ENCODE results near the gene KIF1B. TPM values are rescaled to one million over a fixed set of nuclear protein-coding genes. Genes with fewer than 3 reads are reported as not detected.

Gene KIF1B, protein sequence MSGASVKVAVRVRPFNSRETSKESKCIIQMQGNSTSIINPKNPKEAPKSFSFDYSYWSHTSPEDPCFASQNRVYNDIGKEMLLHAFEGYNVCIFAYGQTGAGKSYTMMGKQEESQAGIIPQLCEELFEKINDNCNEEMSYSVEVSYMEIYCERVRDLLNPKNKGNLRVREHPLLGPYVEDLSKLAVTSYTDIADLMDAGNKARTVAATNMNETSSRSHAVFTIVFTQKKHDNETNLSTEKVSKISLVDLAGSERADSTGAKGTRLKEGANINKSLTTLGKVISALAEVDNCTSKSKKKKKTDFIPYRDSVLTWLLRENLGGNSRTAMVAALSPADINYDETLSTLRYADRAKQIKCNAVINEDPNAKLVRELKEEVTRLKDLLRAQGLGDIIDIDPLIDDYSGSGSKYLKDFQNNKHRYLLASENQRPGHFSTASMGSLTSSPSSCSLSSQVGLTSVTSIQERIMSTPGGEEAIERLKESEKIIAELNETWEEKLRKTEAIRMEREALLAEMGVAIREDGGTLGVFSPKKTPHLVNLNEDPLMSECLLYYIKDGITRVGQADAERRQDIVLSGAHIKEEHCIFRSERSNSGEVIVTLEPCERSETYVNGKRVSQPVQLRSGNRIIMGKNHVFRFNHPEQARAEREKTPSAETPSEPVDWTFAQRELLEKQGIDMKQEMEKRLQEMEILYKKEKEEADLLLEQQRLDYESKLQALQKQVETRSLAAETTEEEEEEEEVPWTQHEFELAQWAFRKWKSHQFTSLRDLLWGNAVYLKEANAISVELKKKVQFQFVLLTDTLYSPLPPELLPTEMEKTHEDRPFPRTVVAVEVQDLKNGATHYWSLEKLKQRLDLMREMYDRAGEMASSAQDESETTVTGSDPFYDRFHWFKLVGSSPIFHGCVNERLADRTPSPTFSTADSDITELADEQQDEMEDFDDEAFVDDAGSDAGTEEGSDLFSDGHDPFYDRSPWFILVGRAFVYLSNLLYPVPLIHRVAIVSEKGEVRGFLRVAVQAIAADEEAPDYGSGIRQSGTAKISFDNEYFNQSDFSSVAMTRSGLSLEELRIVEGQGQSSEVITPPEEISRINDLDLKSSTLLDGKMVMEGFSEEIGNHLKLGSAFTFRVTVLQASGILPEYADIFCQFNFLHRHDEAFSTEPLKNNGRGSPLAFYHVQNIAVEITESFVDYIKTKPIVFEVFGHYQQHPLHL (N-terminal part only)
- total RNA-seq: 113 and 116 TPM in 2 replicates
- long read RNA-seq, partial matches to known transcripts: 20 of 52 reads
- long read RNA-seq, other reads (novel, unspliced or antisense): 32 of 52 reads

DNA sequence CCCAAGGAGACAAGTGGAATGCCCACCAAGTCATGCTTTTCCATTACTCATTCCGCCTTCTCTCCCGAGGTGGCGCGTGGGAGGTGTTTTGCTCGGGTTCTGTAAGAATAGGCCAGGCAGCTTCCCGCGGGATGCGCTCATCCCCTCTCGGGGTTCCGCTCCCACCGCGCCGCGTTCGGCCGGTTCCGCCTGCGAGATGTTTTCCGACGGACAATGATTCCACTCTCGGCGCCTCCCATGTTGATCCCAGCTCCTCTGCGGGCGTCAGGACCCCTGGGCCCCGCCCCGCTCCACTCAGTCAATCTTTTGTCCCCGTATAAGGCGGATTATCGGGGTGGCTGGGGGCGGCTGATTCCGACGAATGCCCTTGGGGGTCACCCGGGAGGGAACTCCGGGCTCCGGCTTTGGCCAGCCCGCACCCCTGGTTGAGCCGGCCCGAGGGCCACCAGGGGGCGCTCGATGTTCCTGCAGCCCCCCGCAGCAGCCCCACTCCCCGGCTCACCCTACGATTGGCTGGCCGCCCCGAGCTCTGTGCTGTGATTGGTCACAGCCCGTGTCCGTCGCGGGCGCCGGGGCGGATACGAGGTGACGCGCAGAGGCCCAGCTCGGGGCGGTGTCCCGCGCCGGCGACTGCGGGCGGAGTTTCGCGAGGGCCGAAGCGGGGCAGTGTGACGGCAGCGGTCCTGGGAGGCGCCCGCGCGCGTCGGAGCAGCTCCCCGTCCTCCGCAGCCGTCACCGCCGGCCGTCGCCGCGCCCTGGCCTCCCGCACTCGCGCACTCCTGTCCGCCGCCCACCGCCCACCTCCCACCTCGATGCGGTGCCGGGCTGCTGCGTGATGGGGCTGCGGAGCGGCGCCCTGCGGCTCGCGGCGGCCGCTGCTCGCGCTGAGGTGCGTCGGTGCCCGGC lies at the start of gene KIF1B:
Gene KIF1B, plus strand, starts transcription at position 666 of the 906 bp plus-strand sequence. CDS start 21,759 bp downstream, outside the sequence.
- Mint-ChIP-seq H3K27ac (ENCODE audit: unreplicated experiment) (peak within 1 kb of the TSS; percentile 99), H3K4me3 (peak within 1 kb of the TSS; percentile 97), H3K36me3 (ENCODE audit: low read depth) (no peaks in the 10 kb centered on the region), H3K4me1 (peaks cover 39% of the 10 kb centered on the region), H3K27me3 (ENCODE audit: low read depth) (no peaks in the 10 kb centered on the region), H3K9me3 (no peaks in the 10 kb centered on the region)
- TF ChIP-seq, protein P1, sequence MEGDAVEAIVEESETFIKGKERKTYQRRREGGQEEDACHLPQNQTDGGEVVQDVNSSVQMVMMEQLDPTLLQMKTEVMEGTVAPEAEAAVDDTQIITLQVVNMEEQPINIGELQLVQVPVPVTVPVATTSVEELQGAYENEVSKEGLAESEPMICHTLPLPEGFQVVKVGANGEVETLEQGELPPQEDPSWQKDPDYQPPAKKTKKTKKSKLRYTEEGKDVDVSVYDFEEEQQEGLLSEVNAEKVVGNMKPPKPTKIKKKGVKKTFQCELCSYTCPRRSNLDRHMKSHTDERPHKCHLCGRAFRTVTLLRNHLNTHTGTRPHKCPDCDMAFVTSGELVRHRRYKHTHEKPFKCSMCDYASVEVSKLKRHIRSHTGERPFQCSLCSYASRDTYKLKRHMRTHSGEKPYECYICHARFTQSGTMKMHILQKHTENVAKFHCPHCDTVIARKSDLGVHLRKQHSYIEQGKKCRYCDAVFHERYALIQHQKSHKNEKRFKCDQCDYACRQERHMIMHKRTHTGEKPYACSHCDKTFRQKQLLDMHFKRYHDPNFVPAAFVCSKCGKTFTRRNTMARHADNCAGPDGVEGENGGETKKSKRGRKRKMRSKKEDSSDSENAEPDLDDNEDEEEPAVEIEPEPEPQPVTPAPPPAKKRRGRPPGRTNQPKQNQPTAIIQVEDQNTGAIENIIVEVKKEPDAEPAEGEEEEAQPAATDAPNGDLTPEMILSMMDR (conservative IDR thresholded peaks at IDR 0.05): peak; percentile 100
- DNase-seq (ENCODE audit: low read depth, low spot score): peak; percentile 99

DNA sequence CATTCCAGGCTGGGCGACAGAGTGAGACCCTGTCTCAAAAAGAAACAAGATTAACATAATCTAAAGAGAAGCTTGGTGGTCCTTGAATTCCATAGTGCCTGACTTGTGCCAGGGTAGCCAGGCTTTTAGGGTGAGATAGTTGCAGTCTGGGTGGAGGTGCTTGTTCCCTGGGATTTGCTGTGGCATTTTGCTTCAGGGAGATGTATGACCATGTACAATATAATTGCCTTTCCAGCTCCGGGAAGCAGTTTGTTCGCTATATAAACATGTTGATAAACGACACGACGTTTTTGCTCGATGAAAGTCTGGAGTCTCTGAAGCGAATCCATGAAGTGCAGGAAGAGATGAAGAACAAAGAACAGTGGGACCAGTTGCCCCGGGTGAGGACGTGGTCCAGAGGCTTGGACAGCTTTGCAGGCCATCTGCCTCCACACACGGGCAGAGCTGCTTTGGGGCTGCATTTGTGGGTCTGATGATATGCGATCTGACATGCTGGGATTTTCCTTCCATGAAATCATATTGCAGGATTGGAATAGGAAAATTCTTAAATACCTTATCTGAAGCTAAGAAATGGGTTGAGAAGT lies 49.4 kb upstream of the KIF1B start:
- no peak overlapping the region for H3K4me3 Mint-ChIP-seq
- H3K27me3 Mint-ChIP-seq (ENCODE audit: low read depth): no peaks in the 10 kb centered on the region
- TF ChIP-seq, protein P1 (conservative IDR thresholded peaks at IDR 0.05): no peak
- H3K4me1 Mint-ChIP-seq: peaks cover 10% of the 10 kb centered on the region
- no peak overlapping the region for H3K27ac Mint-ChIP-seq (ENCODE audit: unreplicated experiment)
- no peaks in the 10 kb centered on the region for H3K9me3 Mint-ChIP-seq
- peaks cover 23% of the 10 kb centered on the region for H3K36me3 Mint-ChIP-seq (ENCODE audit: low read depth)
- no peak for DNase-seq (ENCODE audit: low read depth, low spot score)

DNA sequence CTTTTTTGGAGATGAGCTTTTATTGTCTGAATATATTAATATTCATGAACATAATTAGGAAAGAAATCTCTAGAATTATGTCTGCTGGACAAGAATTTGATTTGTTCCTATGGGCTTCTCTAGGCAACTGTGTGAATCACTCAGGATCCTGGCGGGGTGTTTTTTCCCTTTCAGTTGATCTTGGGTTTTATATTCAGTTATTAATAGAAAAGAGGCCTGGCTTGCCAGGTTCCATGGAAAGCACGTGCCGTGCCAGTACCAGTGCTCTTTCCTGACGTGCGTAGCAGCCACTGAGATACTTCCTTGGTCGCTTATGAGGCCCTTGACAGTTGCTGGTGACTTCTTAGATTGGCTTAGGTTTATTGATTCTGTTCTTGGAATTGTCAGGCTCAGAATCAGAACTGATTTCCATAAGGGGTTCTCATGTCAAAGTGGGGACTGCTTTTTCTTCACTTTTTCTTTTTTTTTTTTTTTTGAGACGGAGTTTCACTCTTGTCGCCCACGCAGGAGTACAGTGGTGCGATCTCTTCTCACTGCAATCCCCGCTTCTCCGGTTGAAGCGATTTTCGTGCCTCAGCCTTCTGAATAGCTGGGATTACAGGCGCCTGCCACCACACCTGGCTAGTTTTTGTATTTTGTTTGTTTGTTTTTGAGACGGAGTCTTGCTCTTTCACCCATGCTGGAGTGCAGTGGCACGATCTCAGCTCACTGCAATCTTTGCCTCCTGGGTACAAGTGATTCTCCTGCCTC lies 48.7 kb upstream of the KIF1B start:
- no peak for DNase-seq (ENCODE audit: low read depth, low spot score)
- peaks cover 10% of the 10 kb centered on the region for H3K4me1 Mint-ChIP-seq
- no peaks in the 10 kb centered on the region for H3K27me3 Mint-ChIP-seq (ENCODE audit: low read depth)
- peaks cover 23% of the 10 kb centered on the region for H3K36me3 Mint-ChIP-seq (ENCODE audit: low read depth)
- H3K9me3 Mint-ChIP-seq: no peaks in the 10 kb centered on the region
- no peak overlapping the region for H3K27ac Mint-ChIP-seq (ENCODE audit: unreplicated experiment)
- TF ChIP-seq, protein P1 (conservative IDR thresholded peaks at IDR 0.05): no peak
- no peak overlapping the region for H3K4me3 Mint-ChIP-seq

DNA sequence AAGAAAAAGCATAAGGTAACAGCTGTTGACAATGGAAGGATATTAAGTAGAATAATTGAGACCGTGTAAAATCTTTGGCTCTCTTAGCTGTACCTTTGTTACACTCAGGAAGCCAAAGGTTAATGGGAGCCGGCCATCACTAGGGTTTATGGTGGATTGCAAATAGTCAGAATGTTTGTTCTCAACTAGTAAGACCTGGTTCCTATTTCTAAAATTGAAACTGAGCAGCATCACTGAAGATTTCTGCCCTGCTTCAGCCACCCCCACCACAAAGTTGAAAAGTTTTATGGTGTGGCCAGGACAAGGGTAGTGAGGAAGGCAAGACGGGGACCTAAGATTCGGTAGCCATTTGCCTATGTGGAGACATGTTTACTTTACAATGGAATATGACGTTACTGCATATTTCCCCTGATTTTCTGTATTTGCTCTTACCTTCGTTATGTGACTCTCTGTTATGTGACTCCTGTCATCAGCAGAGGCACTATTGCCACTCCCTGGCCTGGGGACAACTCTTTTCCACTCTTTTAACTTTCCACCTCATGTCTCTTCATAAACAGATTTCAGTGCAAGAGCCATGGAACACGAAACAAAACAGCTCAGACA lies 41.4 kb upstream of the KIF1B start:
- H3K27me3 Mint-ChIP-seq (ENCODE audit: low read depth): no peaks in the 10 kb centered on the region

More for the DNA sequence above, 41.4 kb upstream of the KIF1B start:
- H3K4me1 Mint-ChIP-seq: peaks cover 37% of the 10 kb centered on the region
- H3K27ac Mint-ChIP-seq (ENCODE audit: unreplicated experiment): no peak overlapping the region
- TF ChIP-seq, protein P1 (conservative IDR thresholded peaks at IDR 0.05): no peak
- H3K4me3 Mint-ChIP-seq: no peak overlapping the region
- peaks cover 38% of the 10 kb centered on the region for H3K36me3 Mint-ChIP-seq (ENCODE audit: low read depth)
- DNase-seq (ENCODE audit: low read depth, low spot score): no peak
- no peaks in the 10 kb centered on the region for H3K9me3 Mint-ChIP-seq

All from neural crest cell (in vitro differentiated cells).